Body of pancreas (tissue), 4 donors: ENCODE data around the gene RABGGTA.

Experiments
- POLR2A ChIP-seq, 3 donors: fragments of 450-650 bp; IDR thresholded peaks; one replicate each; pipeline ENCODE4 v1.6.1; 2016; ENCODE audit warnings: antibody characterized with exemption in 3 of 3, mild to moderate bottlenecking in 2 of 3
- TF ChIP-seq, protein P1 (sequence below), 7 experiments: fragments of 450-650 bp in 4 of 7; fragments of 200-600 bp in 3 of 7; sonication (generic) in 3 of 7; IDR thresholded peaks; one replicate each; pipeline ENCODE4 v1.5.1; 2016 to 2019; ENCODE audit warnings: antibody characterized with exemption in 7 of 7

DNA sequence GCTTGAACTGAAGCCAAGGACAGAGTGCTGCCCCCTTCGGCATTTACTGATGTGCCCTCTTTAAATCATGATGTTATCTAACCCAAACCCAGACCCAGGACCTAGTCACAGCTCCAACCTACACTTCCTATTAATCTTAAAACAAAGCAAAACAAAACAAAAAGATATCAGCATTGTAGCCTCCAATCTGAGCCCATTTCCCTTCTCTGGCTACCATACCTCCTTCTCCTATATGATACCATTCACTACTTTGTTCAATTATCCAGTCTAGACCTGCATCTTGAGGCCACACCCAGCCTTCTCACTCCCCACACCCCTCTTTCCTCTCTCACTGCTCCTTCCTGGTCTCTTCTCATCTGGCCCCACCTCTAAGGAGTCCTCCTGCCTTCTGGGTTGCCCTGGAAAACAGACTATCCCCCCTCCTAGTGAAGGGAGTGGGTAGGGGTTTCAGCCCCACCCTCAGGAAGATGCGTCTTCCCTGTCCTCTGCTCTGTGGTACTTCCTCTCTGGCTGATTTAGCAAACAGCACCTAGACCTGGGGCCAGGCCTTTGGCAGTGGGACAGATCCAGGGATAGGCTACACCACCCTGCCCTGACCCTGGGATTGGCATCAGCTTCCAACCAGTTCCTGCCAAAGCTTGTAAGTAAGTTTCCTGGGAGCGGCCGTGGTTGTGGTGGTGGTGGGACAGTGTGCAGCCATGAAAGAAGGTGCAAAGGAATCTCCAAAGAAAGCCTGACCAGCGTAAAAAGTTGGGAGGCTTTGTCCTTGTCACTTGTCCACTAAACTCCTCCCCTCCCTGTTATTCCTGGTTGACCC is 43.2 kb upstream of the RABGGTA start:
- TF ChIP-seq, protein P1, sequence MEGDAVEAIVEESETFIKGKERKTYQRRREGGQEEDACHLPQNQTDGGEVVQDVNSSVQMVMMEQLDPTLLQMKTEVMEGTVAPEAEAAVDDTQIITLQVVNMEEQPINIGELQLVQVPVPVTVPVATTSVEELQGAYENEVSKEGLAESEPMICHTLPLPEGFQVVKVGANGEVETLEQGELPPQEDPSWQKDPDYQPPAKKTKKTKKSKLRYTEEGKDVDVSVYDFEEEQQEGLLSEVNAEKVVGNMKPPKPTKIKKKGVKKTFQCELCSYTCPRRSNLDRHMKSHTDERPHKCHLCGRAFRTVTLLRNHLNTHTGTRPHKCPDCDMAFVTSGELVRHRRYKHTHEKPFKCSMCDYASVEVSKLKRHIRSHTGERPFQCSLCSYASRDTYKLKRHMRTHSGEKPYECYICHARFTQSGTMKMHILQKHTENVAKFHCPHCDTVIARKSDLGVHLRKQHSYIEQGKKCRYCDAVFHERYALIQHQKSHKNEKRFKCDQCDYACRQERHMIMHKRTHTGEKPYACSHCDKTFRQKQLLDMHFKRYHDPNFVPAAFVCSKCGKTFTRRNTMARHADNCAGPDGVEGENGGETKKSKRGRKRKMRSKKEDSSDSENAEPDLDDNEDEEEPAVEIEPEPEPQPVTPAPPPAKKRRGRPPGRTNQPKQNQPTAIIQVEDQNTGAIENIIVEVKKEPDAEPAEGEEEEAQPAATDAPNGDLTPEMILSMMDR (IDR thresholded peaks at IDR 0.05), result no peak
- TF ChIP-seq POLR2A (IDR thresholded peaks at IDR 0.05), result no peak
